ENCODE results near the gene STK11. TPM values are rescaled to one million over a fixed set of nuclear protein-coding genes. Genes with fewer than 3 reads are reported as not detected.
"Not testable (repeated sequence)": the region's sequence is repeated elsewhere in the genome, so short reads cannot be mapped to it uniquely, and the experiment has no call there.

Gene STK11
- total RNA-seq, 4 donors from 2014 or later = 52.2 to 95.7 (median 73.2) TPM

DNA sequence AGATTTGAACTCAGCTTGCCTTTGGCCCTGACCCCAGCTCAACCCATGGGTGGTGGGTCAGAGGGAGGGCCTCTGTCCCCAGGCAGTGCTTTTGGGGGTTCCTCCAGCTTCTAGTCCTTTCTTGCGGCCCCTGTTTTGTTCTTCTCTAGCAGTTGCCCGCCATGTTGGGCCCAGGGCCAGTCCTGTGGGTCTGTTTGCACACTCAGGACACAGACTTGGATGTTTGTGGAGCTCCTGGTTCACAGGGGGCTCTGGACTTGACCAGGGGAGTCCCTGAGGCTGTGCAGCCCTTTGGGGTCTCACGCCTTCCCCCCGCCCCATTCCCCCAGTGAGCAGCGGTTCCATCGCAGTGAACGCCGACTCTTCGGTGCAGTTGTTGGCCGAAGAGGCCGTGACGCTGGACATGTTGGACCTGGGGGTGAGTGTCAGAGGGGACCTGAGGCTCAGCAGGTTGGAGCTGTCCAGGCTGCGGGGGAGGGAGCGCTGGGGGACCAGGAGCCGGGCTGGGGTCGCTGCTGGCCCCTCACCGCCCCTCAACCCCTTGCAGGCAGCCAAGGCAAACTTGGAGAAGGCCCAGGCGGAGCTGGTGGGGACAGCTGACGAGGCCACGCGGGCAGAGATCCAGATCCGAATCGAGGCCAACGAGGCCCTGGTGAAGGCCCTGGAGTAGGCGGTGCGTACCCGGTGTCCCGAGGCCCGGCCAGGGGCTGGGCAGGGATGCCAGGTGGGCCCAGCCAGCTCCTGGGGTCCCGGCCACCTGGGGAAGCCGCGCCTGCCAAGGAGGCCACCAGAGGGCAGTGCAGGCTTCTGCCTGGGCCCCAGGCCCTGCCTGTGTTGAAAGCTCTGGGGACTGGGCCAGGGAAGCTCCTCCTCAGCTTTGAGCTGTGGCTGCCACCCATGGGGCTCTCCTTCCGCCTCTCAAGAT is 38.5 kb downstream of the STK11 start:
- no peaks in the 10 kb centered on the region for H3K27me3 ChIP-seq
- WGBS = 86% methylated on average over 12 of the region's 33 CpGs
- peak overlapping the region; percentile 22 to 44 (median 31) for H3K4me3 ChIP-seq
- TF ChIP-seq, protein P1, sequence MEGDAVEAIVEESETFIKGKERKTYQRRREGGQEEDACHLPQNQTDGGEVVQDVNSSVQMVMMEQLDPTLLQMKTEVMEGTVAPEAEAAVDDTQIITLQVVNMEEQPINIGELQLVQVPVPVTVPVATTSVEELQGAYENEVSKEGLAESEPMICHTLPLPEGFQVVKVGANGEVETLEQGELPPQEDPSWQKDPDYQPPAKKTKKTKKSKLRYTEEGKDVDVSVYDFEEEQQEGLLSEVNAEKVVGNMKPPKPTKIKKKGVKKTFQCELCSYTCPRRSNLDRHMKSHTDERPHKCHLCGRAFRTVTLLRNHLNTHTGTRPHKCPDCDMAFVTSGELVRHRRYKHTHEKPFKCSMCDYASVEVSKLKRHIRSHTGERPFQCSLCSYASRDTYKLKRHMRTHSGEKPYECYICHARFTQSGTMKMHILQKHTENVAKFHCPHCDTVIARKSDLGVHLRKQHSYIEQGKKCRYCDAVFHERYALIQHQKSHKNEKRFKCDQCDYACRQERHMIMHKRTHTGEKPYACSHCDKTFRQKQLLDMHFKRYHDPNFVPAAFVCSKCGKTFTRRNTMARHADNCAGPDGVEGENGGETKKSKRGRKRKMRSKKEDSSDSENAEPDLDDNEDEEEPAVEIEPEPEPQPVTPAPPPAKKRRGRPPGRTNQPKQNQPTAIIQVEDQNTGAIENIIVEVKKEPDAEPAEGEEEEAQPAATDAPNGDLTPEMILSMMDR (IDR thresholded peaks at IDR 0.05) = peak in 2 of 3 experiments; percentile 98 to 99
- TF ChIP-seq POLR2A (IDR thresholded peaks at IDR 0.05; ENCODE audit: low read depth) = peak; percentile 15
- peak; percentile 40 to 81 for TF ChIP-seq POLR2AphosphoS5 (IDR thresholded peaks at IDR 0.05)
- no peak for TF ChIP-seq EP300 (IDR thresholded peaks at IDR 0.05)
- no peak for DNase-seq (ENCODE audit: extremely low spot score)
- H3K9me3 ChIP-seq = no peaks in the 10 kb centered on the region
- H3K27ac ChIP-seq (replicated peaks in 1 of 4) = peak overlapping the region; percentile 91 to 100 (median 100)
- H3K4me1 ChIP-seq = peaks cover 74 to 89% (median 82%) of the 10 kb centered on the region in 4 donors
- peaks cover 0 to 3% (median 0%) of the 10 kb centered on the region in 4 donors for H3K36me3 ChIP-seq
- intact Hi-C loops (cut with DNase I) = loop anchor here (1.0 kb wide), 1 partner anchor 23 kb away; no protein-coding TSS in a partner anchor

DNA sequence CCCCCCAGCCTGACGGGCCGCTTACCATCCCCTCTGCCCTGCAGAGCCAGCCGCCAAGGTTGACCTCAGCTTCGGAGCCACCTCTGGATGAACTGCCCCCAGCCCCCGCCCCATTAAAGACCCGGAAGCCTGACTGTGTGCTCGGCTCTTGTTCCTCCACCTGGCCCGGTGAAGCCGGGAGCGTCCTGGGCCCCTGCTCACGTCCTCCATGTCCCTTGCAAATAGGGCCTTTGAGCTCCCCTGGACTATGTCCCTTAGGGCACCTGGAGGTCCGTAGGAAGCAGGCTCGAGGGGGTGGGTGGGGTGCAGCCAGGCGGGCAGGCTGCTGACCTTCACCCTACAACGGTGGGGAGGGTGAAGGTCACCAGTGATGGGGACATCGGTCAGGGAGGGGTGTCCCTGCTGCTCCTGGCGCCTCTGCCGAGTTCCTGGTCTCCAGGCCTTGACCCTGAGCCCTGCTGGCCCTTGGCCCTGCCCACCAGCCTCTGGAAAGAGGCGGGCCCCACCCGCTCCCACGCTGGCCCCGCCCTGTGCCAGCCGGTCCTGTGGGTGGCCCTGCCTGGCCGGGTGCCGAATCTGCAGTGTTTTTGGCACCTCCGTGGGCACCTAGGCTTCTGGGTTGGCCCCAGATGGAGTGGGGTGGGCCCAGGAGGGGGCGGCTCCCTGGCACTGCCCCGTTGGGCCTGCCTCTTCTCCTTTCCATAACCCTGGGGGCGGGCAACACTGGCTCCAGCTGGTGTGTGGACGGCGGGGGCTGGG is 39.3 kb downstream of the STK11 start:
- H3K27me3 ChIP-seq = peaks cover 0 to 3% (median 0%) of the 10 kb centered on the region in 4 donors
- WGBS = 67% methylated on average over 1 of the region's 31 CpGs
- peak; percentile 24 to 57 for TF ChIP-seq POLR2AphosphoS5 (IDR thresholded peaks at IDR 0.05)
- no peak for TF ChIP-seq POLR2A (IDR thresholded peaks at IDR 0.05; ENCODE audit: low read depth)
- DNase-seq (ENCODE audit: extremely low spot score) = no peak
- intact Hi-C loops (cut with DNase I) = loop anchor here (1.0 kb wide), 1 partner anchor 22 kb away; no protein-coding TSS in a partner anchor
- H3K4me1 ChIP-seq = peaks cover 71 to 81% (median 77%) of the 10 kb centered on the region in 4 donors
- peaks cover 0 to 3% (median 1%) of the 10 kb centered on the region in 4 donors for H3K36me3 ChIP-seq
- no peaks in the 10 kb centered on the region for H3K9me3 ChIP-seq
- peak overlapping the region; percentile 22 to 44 (median 31) for H3K4me3 ChIP-seq
- H3K27ac ChIP-seq (replicated peaks in 1 of 4) = peak overlapping the region; percentile 91 to 100 (median 100)

DNA sequence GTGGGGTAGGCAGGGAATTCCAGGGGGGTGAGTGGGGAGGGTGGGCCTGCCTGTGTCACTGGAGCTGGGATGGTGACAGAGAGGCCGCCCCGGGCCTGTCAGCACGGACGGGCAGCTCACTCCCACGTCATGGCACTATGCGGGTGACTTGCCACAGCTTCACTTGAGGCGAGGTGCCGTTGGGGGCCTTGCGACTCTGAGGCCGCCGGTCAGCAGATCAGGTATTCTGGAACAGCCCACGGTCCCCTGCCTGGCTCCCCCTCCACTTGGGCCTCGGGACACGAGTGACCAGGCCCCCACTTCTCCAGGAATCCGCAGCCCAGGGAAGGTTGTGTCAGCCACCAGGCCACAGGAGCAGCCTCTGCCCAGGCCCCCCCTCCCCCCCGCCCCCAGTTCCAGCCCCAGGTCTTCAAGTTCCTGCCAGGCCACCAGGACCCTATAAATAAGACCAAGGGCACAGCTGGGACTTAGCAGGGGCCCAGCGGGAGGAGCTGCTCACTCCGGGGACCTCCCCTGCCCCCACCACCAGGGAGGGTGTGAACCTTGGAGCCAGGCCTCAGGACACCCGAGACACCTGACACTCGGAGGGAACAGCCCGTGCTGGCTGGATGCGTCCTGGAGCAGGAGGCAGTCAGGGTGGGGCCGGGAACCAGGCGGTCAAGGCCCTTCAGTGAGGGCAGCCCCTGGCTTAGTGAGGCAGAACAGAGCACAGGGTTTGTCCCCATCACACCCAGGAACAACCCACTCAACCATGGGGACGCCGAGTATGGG is 40.1 kb downstream of the STK11 start:
- H3K4me3 ChIP-seq = peak overlapping the region; percentile 22 to 44 (median 31)
- no peaks in the 10 kb centered on the region for H3K9me3 ChIP-seq
- WGBS = 65% methylated on average over 18 of the region's 26 CpGs
- TF ChIP-seq, protein P1 (IDR thresholded peaks at IDR 0.05) = no peak
- TF ChIP-seq EP300 (IDR thresholded peaks at IDR 0.05) = peak; percentile 77
- peak; percentile 95 for TF ChIP-seq POLR2AphosphoS5 (IDR thresholded peaks at IDR 0.05)
- TF ChIP-seq POLR2A (IDR thresholded peaks at IDR 0.05; ENCODE audit: low read depth) = peak; percentile 45
- no peak for DNase-seq (ENCODE audit: extremely low spot score)
- peaks cover 65 to 77% (median 69%) of the 10 kb centered on the region in 4 donors for H3K4me1 ChIP-seq
- peak overlapping the region; percentile 91 to 100 (median 100) for H3K27ac ChIP-seq (replicated peaks in 1 of 4)
- intact Hi-C loops (cut with DNase I) = no loop called here
- peaks cover 0 to 8% (median 6%) of the 10 kb centered on the region in 4 donors for H3K36me3 ChIP-seq
- H3K27me3 ChIP-seq = peaks cover 0 to 3% (median 0%) of the 10 kb centered on the region in 4 donors

DNA sequence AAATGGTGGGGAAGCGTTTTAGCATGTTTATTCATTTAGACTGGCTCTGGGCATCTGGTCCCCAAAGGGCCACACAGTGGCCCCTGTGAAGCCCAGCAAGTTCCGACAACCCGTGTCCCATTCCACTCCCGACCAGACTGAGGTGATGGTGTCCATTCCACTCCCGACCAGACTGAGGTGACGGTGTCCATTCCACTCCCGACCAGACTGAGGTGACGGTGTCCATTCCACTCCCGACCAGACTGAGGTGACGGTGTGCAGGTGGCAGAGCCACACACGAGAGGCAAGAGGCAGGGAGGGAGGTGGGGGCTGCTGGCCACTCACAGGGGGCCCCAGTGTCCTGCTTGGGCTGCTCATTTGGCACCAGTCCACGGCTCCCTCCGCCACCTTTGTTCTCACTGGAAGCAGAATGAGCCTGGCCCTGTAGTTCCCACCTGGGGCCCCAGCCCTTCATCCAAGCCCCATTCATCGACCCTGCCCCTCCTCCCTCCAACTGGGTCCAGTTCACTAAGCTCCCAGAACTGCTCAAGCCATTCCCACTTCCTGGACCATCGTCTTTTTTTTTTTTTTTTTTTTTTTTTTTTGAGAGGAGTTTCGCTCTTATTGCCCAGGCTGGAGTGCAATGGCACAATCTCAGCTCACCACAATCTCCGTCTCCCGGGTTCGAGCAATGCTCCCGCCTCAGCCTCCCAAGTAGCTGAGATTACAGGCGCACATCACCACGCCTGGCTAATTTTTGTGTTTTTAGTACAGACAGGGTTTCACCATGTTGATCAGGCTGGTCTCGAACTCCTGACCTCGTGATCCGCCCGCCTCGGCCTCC is 40.9 kb downstream of the STK11 start:
- DNase-seq (ENCODE audit: extremely low spot score); intact Hi-C loops (cut with DNase I); H3K27me3 ChIP-seq; H3K9me3 ChIP-seq: not testable (repeated sequence)
- Histone ChIP-seq H3K36me3 (peaks cover 2 to 16% (median 14%) of the 10 kb centered on the region in 4 donors), H3K27ac (replicated peaks in 1 of 4) (peak overlapping the region; percentile 91 to 100 (median 100)), H3K4me3 (peak overlapping the region in 2 of 4 donors; percentile 24 to 44), H3K4me1 (peaks cover 57 to 77% (median 68%) of the 10 kb centered on the region in 4 donors)
- 79% methylated on average over 23 of the region's 27 CpGs for WGBS
